ENCODE measurements around the gene CUL3. TPM values are rescaled to one million over a fixed set of nuclear protein-coding genes. Genes with fewer than 3 reads are reported as not detected.
"Not testable (repeated sequence)": the region's sequence is repeated elsewhere in the genome, so short reads cannot be mapped to it uniquely, and the experiment has no call there.

Gene CUL3
- total RNA-seq, 1 donor from 2014 or later: 74.4 TPM

- Histone ChIP-seq H3K9me3 (replicated peaks) (peaks cover 10% of the 10 kb centered on the region), H3K4me1 (no peaks in the 10 kb centered on the region), H3K36me3 (peaks cover 47% of the 10 kb centered on the region), H3K27me3 (ENCODE audit: low read depth) (no peaks in the 10 kb centered on the region), H3K27ac (replicated peaks) (no peak overlapping the region), H3K4me3 (no peak overlapping the region)
- intact Hi-C loops (cut with micrococcal nuclease): no loop called here
- no peak for DNase-seq
- TF ChIP-seq CTCF (IDR thresholded peaks at IDR 0.05; ENCODE audit: borderline replicate concordance): no peak
Measured at GRCh38 chr2:224492531-224492930, 92.6 kb downstream of the CUL3 start.

GRCh38 chr2:224487940-224488339 is 97.2 kb downstream of the CUL3 start:
- H3K4me1 ChIP-seq; H3K27me3 ChIP-seq (ENCODE audit: low read depth); intact Hi-C loops (cut with micrococcal nuclease); H3K27ac ChIP-seq (replicated peaks); H3K9me3 ChIP-seq (replicated peaks); DNase-seq; H3K4me3 ChIP-seq: not testable (repeated sequence)
- H3K36me3 ChIP-seq: peaks cover 32% of the 10 kb centered on the region

GRCh38 chr2:224485081-224486014 is 99.8 kb downstream of the CUL3 start:
- H3K27me3 ChIP-seq (ENCODE audit: low read depth); H3K4me3 ChIP-seq; DNase-seq; H3K4me1 ChIP-seq; H3K9me3 ChIP-seq (replicated peaks); H3K27ac ChIP-seq (replicated peaks); intact Hi-C loops (cut with micrococcal nuclease): not testable (repeated sequence)
- peaks cover 26% of the 10 kb centered on the region for H3K36me3 ChIP-seq

- no peak overlapping the region for H3K27ac ChIP-seq (replicated peaks)
Measured at GRCh38 chr2:224479826-224480225, 105.3 kb downstream of the CUL3 start.

GRCh38 chr2:224472827-224473226 is 112.3 kb downstream of the CUL3 start:
- intact Hi-C loops (cut with micrococcal nuclease): no loop called here
- Histone ChIP-seq H3K27me3 (ENCODE audit: low read depth) (no peaks in the 10 kb centered on the region), H3K27ac (replicated peaks) (no peak overlapping the region), H3K36me3 (peaks cover 52% of the 10 kb centered on the region), H3K4me3 (no peak overlapping the region), H3K9me3 (replicated peaks) (no peaks in the 10 kb centered on the region), H3K4me1 (no peaks in the 10 kb centered on the region)
- no peak for DNase-seq
- no peak for TF ChIP-seq CTCF (IDR thresholded peaks at IDR 0.05; ENCODE audit: borderline replicate concordance)

More at GRCh38 chr2:224479826-224480225, 105.3 kb downstream of the CUL3 start:
- intact Hi-C loops (cut with micrococcal nuclease): no loop called here
- Histone ChIP-seq H3K9me3 (replicated peaks) (no peaks in the 10 kb centered on the region), H3K27me3 (ENCODE audit: low read depth) (no peaks in the 10 kb centered on the region), H3K36me3 (peaks cover 54% of the 10 kb centered on the region), H3K4me3 (no peak overlapping the region), H3K4me1 (no peaks in the 10 kb centered on the region)
- no peak for TF ChIP-seq CTCF (IDR thresholded peaks at IDR 0.05; ENCODE audit: borderline replicate concordance)
- no peak for DNase-seq

- no peaks in the 10 kb centered on the region for H3K9me3 ChIP-seq (replicated peaks)
- TF ChIP-seq CTCF (IDR thresholded peaks at IDR 0.05; ENCODE audit: borderline replicate concordance): no peak
- H3K27ac ChIP-seq (replicated peaks): no peak overlapping the region
- H3K4me1 ChIP-seq: no peaks in the 10 kb centered on the region
- no peak overlapping the region for H3K4me3 ChIP-seq
- intact Hi-C loops (cut with micrococcal nuclease): no loop called here
- DNase-seq: no peak
- H3K27me3 ChIP-seq (ENCODE audit: low read depth): no peaks in the 10 kb centered on the region
- peaks cover 45% of the 10 kb centered on the region for H3K36me3 ChIP-seq
Measured at GRCh38 chr2:224472137-224472536, 113.0 kb downstream of the CUL3 start.

Measured in left ventricle myocardium inferior (tissue), 1 donor.